HepG2 (cell line): ENCODE results near the gene CASZ1. TPM values are rescaled to one million over a fixed set of nuclear protein-coding genes. Genes with fewer than 3 reads are reported as not detected.

Experiments
- ATAC-seq: fragments of 200-7000 bp; cut with Tn5 transposase; 3 replicates; pipeline ENCODE4 v1.9.1; 2020; ENCODE audit warnings: mild to moderate bottlenecking, moderate library complexity
- BruUV-seq: library from RNA; stranded (reverse); fragments of 400-500 nt; replicated peaks from 2 replicates; lab custom pipeline; 2021; lab: Mats Ljungman, UMichigan
- CTCF ChIA-PET: fragments of 300-600 bp; formaldehyde crosslinking; extraction: SDS; loops from one replicate; lab custom pipeline; 2021; ENCODE audit warnings: low total read pairs, inconsistent platforms, low intra/inter-chr PET ratio; lab: Yijun Ruan, JAX
- POLR2A ChIA-PET: fragments of 350-600 bp; sonication (Branson Sonifier 250); formaldehyde crosslinking; loops from one replicate; lab custom pipeline; 2020; ENCODE audit warnings: antibody characterized with exemption, inconsistent platforms; lab: Yijun Ruan, JAX
- DNase-seq: peaks from one replicate; pipeline ENCODE4 v3.0.0-alpha.2; 2015; ENCODE audit warnings: low spot score
- FAIRE-seq: peaks from 3 replicates; lab custom pipeline; 2011; peaks lifted over from hg19 to GRCh38; lab: Jason Lieb, UNC
- H2AFZ ChIP-seq: one replicate; pipeline ENCODE4 v1.6.1; 2011; ENCODE audit warnings: low read length, inconsistent platforms
- H3K27ac ChIP-seq: fragments of 300-600 bp; 3 replicates; pipeline ENCODE4 v1.8.0; 2011; ENCODE audit warnings: mixed run types, mild to moderate bottlenecking, mixed read lengths, low read length, inconsistent platforms; ENCODE audit not compliant: insufficient read depth; ENCODE audit errors: extremely low read length
- H3K27me3 ChIP-seq, 2 experiments: fragments of 200-600 bp in 1 of 2; 2 replicates in 1 of 2; 3 replicates in 1 of 2; pipeline versions ENCODE4 v1.6.0 to v1.8.0; 2011; ENCODE audit warnings: low read length in 2 of 2, mild to moderate bottlenecking in 2 of 2, moderate library complexity in 2 of 2, inconsistent platforms in 1 of 2; ENCODE audit not compliant: insufficient read depth in 2 of 2, control insufficient read depth in 1 of 2
- H3K36me3 ChIP-seq, 2 experiments: fragments of 200-600 bp in 1 of 2; replicated peaks in 1 of 2; 2 replicates in 1 of 2; 3 replicates in 1 of 2; pipeline versions ENCODE4 v1.5.1 to v1.8.0; 2011; ENCODE audit warnings: low read length in 2 of 2, inconsistent platforms in 1 of 2; ENCODE audit not compliant: insufficient read depth in 2 of 2, control insufficient read depth in 1 of 2
- H3K4me1 ChIP-seq: 2 replicates; pipeline ENCODE4 v1.5.1; 2012; ENCODE audit warnings: low read length, inconsistent platforms; ENCODE audit not compliant: insufficient read depth
- H3K4me2 ChIP-seq: 2 replicates; pipeline ENCODE4 v1.6.0; 2011; ENCODE audit warnings: low read depth, low read length, inconsistent platforms
- H3K4me3 ChIP-seq, 3 experiments: fragments of 200-600 bp in 1 of 3; sonication (generic), shearing (Covaris generic) in 1 of 3; replicated peaks in 1 of 3; 2 replicates each; pipeline ENCODE4 v1.5.1; 2011 to 2016; ENCODE audit warnings: low read length in 3 of 3, inconsistent platforms in 2 of 3, low read depth in 2 of 3, mild to moderate bottlenecking in 2 of 3, control low read depth in 1 of 3, mixed read lengths in 1 of 3; ENCODE audit not compliant: insufficient read depth in 1 of 3
- H3K79me2 ChIP-seq: one replicate; pipeline ENCODE4 v1.6.1; 2011; ENCODE audit warnings: low read length, inconsistent platforms; ENCODE audit not compliant: insufficient read depth
- H3K9ac ChIP-seq: 2 replicates; pipeline ENCODE4 v1.6.0; 2011; ENCODE audit warnings: mild to moderate bottlenecking, low read depth, low read length, inconsistent platforms; ENCODE audit not compliant: insufficient read depth
- H3K9me3 ChIP-seq: 2 replicates; pipeline ENCODE4 v1.5.1; 2012; ENCODE audit warnings: mild to moderate bottlenecking, low read length
- H4K20me1 ChIP-seq: 2 replicates; pipeline ENCODE4 v1.6.0; 2011; ENCODE audit warnings: inconsistent platforms, mild to moderate bottlenecking, low read length, moderate library complexity; ENCODE audit not compliant: insufficient read depth
- FOXA1 ChIP-seq, 2 experiments: fragments of 450-650 bp in 1 of 2; sonication (generic) in 1 of 2; formaldehyde crosslinking in 1 of 2; IDR thresholded peaks; 2 replicates each; pipeline versions ENCODE4 v1.4.0 to v1.6.1; 2016 to 2020; ENCODE audit warnings: missing genetic modification reagents in 1 of 2
- NAIF1 ChIP-seq: sonication (generic); formaldehyde crosslinking; IDR thresholded peaks from 2 replicates; pipeline ENCODE4 v1.5.0; 2020; ENCODE audit warnings: mild to moderate bottlenecking, missing genetic modification reagents, borderline replicate concordance
- RFXAP ChIP-seq: sonication (generic); formaldehyde crosslinking; IDR thresholded peaks from 2 replicates; pipeline ENCODE4 v1.4.0; 2020; ENCODE audit warnings: missing genetic modification reagents, borderline replicate concordance
- STAT5B ChIP-seq: sonication (generic); formaldehyde crosslinking; IDR thresholded peaks from 2 replicates; pipeline ENCODE4 v1.4.0; 2020; ENCODE audit warnings: missing genetic modification reagents
- ZBTB46 ChIP-seq: sonication (generic); formaldehyde crosslinking; IDR thresholded peaks from 2 replicates; pipeline ENCODE4 v1.4.0; 2020; ENCODE audit warnings: mild to moderate bottlenecking, missing genetic modification reagents, borderline replicate concordance
- ZNF343 ChIP-seq: sonication (generic); formaldehyde crosslinking; IDR thresholded peaks from 2 replicates; pipeline ENCODE4 v1.4.0; 2020; ENCODE audit warnings: mild to moderate bottlenecking, missing genetic modification reagents
- ZNF646 ChIP-seq: sonication (generic); formaldehyde crosslinking; IDR thresholded peaks from 2 replicates; pipeline ENCODE4 v1.9.0; 2021; ENCODE audit warnings: mild to moderate bottlenecking, missing genetic modification reagents
- ZNF740 ChIP-seq: sonication (generic); formaldehyde crosslinking; IDR thresholded peaks from 2 replicates; pipeline ENCODE4 v1.4.0; 2020; ENCODE audit warnings: missing genetic modification reagents
- ZNF879 ChIP-seq: sonication (generic); formaldehyde crosslinking; IDR thresholded peaks from 2 replicates; pipeline ENCODE4 v1.8.1; 2023; ENCODE audit warnings: missing genetic modification reagents
- WGBS: methylation state at CpG from one replicate; pipeline ENCODE4 v1.1.6; 2017; ENCODE audit warnings: low lambda C conversion rate; 5-methylcytosine and 5-hydroxymethylcytosine counted together
- in situ Hi-C: cut with HindIII; loops from 2 replicates; pipeline ENCODE4 v1.10.0; 2017; ENCODE audit warnings: low pct_unique_long_range_greater_than_20kb; ENCODE audit not compliant: extremely low pct_ligation_motif_present
- intact Hi-C: fragments of 100-400 bp; cut with micrococcal nuclease; formaldehyde crosslinking; loops from one replicate; pipeline ENCODE4 v1.10.0; 2022; ENCODE audit not compliant: unreplicated experiment
- polyA plus RNA-seq, 8 experiments: library from polyadenylated mRNA; depleted of rRNA in 3 of 8; stranded (reverse) in 7 of 8; unstranded in 1 of 8; fragments of >200 nt; fragmentation: Illumina TruSeq in 4 of 8; extraction: Trizol in 4 of 8; gene quantifications; 2 replicates each; pipeline versions ENCODE4 v1.2.1 to v1.2.3, GENCODE V29; 2011 to 2016; ENCODE audit warnings: low read depth in 4 of 8, missing spikeins in 1 of 8, mixed read lengths in 1 of 8; ENCODE audit not compliant: insufficient read depth in 1 of 8
- total RNA-seq, 5 experiments: library from RNA; depleted of rRNA; stranded (reverse); fragments of >200 nt; fragmentation: Illumina TruSeq; extraction: Trizol; gene quantifications; 2 replicates each; pipeline ENCODE4 v1.2.3, GENCODE V29; 2016; ENCODE audit warnings: low read depth in 1 of 5

Gene CASZ1
- total and polyA plus RNA-seq, 2 of the 13 experiments (the other 11 are each of a cell fraction or from before 2014, with no cell fraction given): 1.9 to 3.7 TPM

- no peaks in the 10 kb centered on the region for H3K27me3 ChIP-seq
- DNase-seq: no peak
- H3K9ac ChIP-seq: no peak overlapping the region
- in situ Hi-C loops (no loop called here), intact Hi-C loops (loop anchor here (10.0 kb wide), 1 partner anchor 111 kb away; no protein-coding TSS in a partner anchor)
- no peak overlapping the region for H3K4me3 ChIP-seq
- H3K9me3 ChIP-seq: no peaks in the 10 kb centered on the region
- H3K4me1 ChIP-seq: peaks cover 10% of the 10 kb centered on the region
- BruUV-seq: no TSS peak
- H4K20me1 ChIP-seq: no peaks in the 10 kb centered on the region
- ChIA-PET POLR2A (no interaction called here), CTCF (no interaction called here)
- H3K4me2 ChIP-seq: no peak overlapping the region
- no peak for ATAC-seq
- peaks cover 12 to 16% of the 10 kb centered on the region in 2 experiments; a peak in 3 of 5 replicates for H3K36me3 ChIP-seq
- H3K79me2 ChIP-seq: no peaks in the 10 kb centered on the region
- H2AFZ ChIP-seq: no peak overlapping the region
- TF ChIP-seq NAIF1 (CRISPR knock-in tag): no peak
- no peak overlapping the region for H3K27ac ChIP-seq
- WGBS: 94% methylated on average over 6 of the region's 13 CpGs
- no peak for FAIRE-seq
Measured at GRCh38 chr1:10626131-10626731, 170.2 kb downstream of the CASZ1 start.

GRCh38 chr1:10625554-10625953 lies 170.9 kb downstream of the CASZ1 start:
- Histone ChIP-seq H3K36me3 (peaks cover 12 to 14% of the 10 kb centered on the region in 2 experiments; a peak in 3 of 5 replicates), H3K4me3 (no peak overlapping the region), H3K4me2 (no peak overlapping the region), H2AFZ (no peak overlapping the region), H3K27ac (no peak overlapping the region), H3K27me3 (no peaks in the 10 kb centered on the region), H4K20me1 (no peaks in the 10 kb centered on the region), H3K79me2 (no peaks in the 10 kb centered on the region), H3K4me1 (peaks cover 10% of the 10 kb centered on the region), H3K9ac (no peak overlapping the region), H3K9me3 (no peaks in the 10 kb centered on the region)
- no peak for ATAC-seq
- DNase-seq: no peak
- 95% methylated on average over 5 of the region's 10 CpGs for WGBS
- in situ Hi-C loops: no loop called here
- BruUV-seq: no TSS peak
- no peak for FAIRE-seq
- intact Hi-C loops: loop anchor here (10.0 kb wide), 1 partner anchor 111 kb away; no protein-coding TSS in a partner anchor
- ChIA-PET POLR2A (no interaction called here), CTCF (no interaction called here)
- TF ChIP-seq ZNF879 (CRISPR knock-in tag) (no peak), ZNF343 (CRISPR knock-in tag) (no peak), ZNF740 (CRISPR knock-in tag) (no peak), ZBTB46 (CRISPR knock-in tag) (no peak), STAT5B (CRISPR knock-in tag) (no peak), RFXAP (no peak), FOXA1 (IDR thresholded peaks at IDR 0.05) (no peak), FOXA1 (CRISPR knock-in tag; IDR thresholded peaks at IDR 0.05) (no peak), ZNF646 (no peak)
